ENCODE measurements around the gene SIN3B. TPM values are rescaled to one million over a fixed set of nuclear protein-coding genes. Genes with fewer than 3 reads are reported as not detected.

The SIN3B gene
- polyA plus RNA-seq, 1 donor from 2014 or later, result 31.2 TPM

GRCh38 chr19:16830679-16831078, 1.5 kb downstream of the SIN3B start:
- no peak for TF ChIP-seq EZH2 (IDR thresholded peaks at IDR 0.05; ENCODE audit: borderline replicate concordance, insufficient read depth, low read length, poor library complexity, severe bottlenecking)
- no peak for TF ChIP-seq RAD21 (conservative IDR thresholded peaks at IDR 0.05)
- no peak for TF ChIP-seq SMC3 (conservative IDR thresholded peaks at IDR 0.05; ENCODE audit: poor library complexity)
- TF ChIP-seq TAF1 (IDR thresholded peaks at IDR 0.05; ENCODE audit: low read depth), result no peak
- TF ChIP-seq CTCF (IDR thresholded peaks at IDR 0.05; ENCODE audit: poor library complexity, severe bottlenecking), result no peak
- TF ChIP-seq EP300 (conservative IDR thresholded peaks at IDR 0.05; ENCODE audit: poor library complexity, severe bottlenecking), result no peak
- TF ChIP-seq POLR2AphosphoS5 (IDR thresholded peaks at IDR 0.05), result no peak
- H4K20me1 ChIP-seq (ENCODE audit: insufficient read depth), result no peaks in the 10 kb centered on the region
- no peak overlapping the region for H2AFZ ChIP-seq (ENCODE audit: low read depth, low read length)
- peaks cover 20% of the 10 kb centered on the region for H3K79me2 ChIP-seq (replicated peaks; ENCODE audit: insufficient read depth, low read length)
- H3K36me3 ChIP-seq (ENCODE audit: insufficient read depth, low read length), result no peaks in the 10 kb centered on the region
- peak overlapping the region; percentile 91 for H3K4me2 ChIP-seq (ENCODE audit: low read length)
- H3K9me2 ChIP-seq (ENCODE audit: insufficient read depth, low read length), result no peaks in the 10 kb centered on the region
- no peak overlapping the region for H3K27ac ChIP-seq (ENCODE audit: low read length)
- no peak overlapping the region for H3K9ac ChIP-seq (ENCODE audit: low read length)
- no peaks in the 10 kb centered on the region for H3K9me3 ChIP-seq (ENCODE audit: low read length)
- H3F3A ChIP-seq (ENCODE audit: insufficient read depth, low read length, poor library complexity, severe bottlenecking), result no peaks in the 10 kb centered on the region
- H3K4me3 ChIP-seq (ENCODE audit: low read length), result peak overlapping the region; percentile 97
- no peaks in the 10 kb centered on the region for H3K27me3 ChIP-seq (ENCODE audit: insufficient read depth, low read depth, low read length)

DNA sequence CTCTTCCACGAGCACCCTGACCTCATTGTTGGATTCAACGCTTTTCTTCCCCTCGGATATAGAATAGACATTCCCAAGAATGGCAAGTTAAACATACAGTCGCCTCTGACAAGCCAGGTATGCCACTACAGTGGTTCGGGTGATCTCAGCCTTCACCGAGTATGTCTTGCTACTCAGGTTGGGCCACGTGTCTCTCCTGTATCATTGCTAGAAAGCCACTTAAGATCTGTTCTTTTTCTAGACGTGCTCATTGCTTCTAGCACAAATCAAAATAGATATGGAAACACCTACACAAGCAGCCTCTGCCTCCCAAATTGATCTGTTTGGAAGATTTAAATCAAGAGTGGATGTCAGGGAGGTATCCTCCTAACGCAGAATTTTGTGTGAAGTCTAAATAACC, 2.3 kb downstream of the SIN3B start:
- H3K79me2 ChIP-seq (replicated peaks; ENCODE audit: insufficient read depth, low read length), result peaks cover 20% of the 10 kb centered on the region
- H3F3A ChIP-seq (ENCODE audit: insufficient read depth, low read length, poor library complexity, severe bottlenecking), result no peaks in the 10 kb centered on the region
- no peaks in the 10 kb centered on the region for H3K9me2 ChIP-seq (ENCODE audit: insufficient read depth, low read length)
- no peaks in the 10 kb centered on the region for H3K27me3 ChIP-seq (ENCODE audit: insufficient read depth, low read depth, low read length)
- no peaks in the 10 kb centered on the region for H4K20me1 ChIP-seq (ENCODE audit: insufficient read depth)
- no peak overlapping the region for H3K27ac ChIP-seq (ENCODE audit: low read length)
- H3K9me3 ChIP-seq (ENCODE audit: low read length), result no peaks in the 10 kb centered on the region
- TF ChIP-seq RAD21 (conservative IDR thresholded peaks at IDR 0.05) (no peak), POLR2AphosphoS5 (IDR thresholded peaks at IDR 0.05) (no peak), TAF1 (IDR thresholded peaks at IDR 0.05; ENCODE audit: low read depth) (no peak)
- no peak overlapping the region for H2AFZ ChIP-seq (ENCODE audit: low read depth, low read length)
- no peak overlapping the region for H3K4me3 ChIP-seq (ENCODE audit: low read length)
- H3K4me2 ChIP-seq (ENCODE audit: low read length), result no peak overlapping the region
- no peaks in the 10 kb centered on the region for H3K36me3 ChIP-seq (ENCODE audit: insufficient read depth, low read length)
- no peak overlapping the region for H3K9ac ChIP-seq (ENCODE audit: low read length)

DNA sequence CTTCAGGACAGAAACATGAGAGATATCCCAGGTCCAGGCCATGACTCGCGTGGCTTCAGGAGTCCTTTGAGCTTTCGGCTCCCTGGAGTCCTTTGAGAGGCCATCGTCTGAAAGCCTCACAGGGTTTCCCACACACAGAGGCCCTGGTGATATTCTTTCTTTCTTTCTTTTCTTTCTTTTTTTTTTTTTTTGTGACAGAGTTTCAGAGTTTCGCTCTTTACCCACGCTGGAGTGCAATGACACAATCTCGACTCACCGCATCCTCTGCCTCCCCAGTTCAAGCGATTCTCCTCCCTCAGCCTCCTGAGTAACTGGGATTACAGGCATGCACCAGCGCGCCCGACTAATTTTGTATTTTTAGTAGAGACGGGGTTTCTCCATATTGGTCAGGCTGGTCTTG, 5.5 kb downstream of the SIN3B start:
- Histone ChIP-seq H3K9ac (ENCODE audit: low read length) (no peak overlapping the region), H3K27ac (ENCODE audit: low read length) (no peak overlapping the region), H2AFZ (ENCODE audit: low read depth, low read length) (no peak overlapping the region), H4K20me1 (ENCODE audit: insufficient read depth) (no peaks in the 10 kb centered on the region), H3F3A (ENCODE audit: insufficient read depth, low read length, poor library complexity, severe bottlenecking) (no peaks in the 10 kb centered on the region), H3K36me3 (ENCODE audit: insufficient read depth, low read length) (no peaks in the 10 kb centered on the region), H3K9me2 (ENCODE audit: insufficient read depth, low read length) (no peaks in the 10 kb centered on the region), H3K4me3 (ENCODE audit: low read length) (no peak overlapping the region), H3K9me3 (ENCODE audit: low read length) (no peaks in the 10 kb centered on the region), H3K27me3 (ENCODE audit: insufficient read depth, low read depth, low read length) (no peaks in the 10 kb centered on the region), H3K4me2 (ENCODE audit: low read length) (no peak overlapping the region), H3K79me2 (replicated peaks; ENCODE audit: insufficient read depth, low read length) (peaks cover 11% of the 10 kb centered on the region)
- TF ChIP-seq CTCF (IDR thresholded peaks at IDR 0.05; ENCODE audit: poor library complexity, severe bottlenecking) (no peak), TAF1 (IDR thresholded peaks at IDR 0.05; ENCODE audit: low read depth) (no peak), POLR2AphosphoS5 (IDR thresholded peaks at IDR 0.05) (no peak), RAD21 (conservative IDR thresholded peaks at IDR 0.05) (no peak), SMC3 (conservative IDR thresholded peaks at IDR 0.05; ENCODE audit: poor library complexity) (no peak), EZH2 (IDR thresholded peaks at IDR 0.05; ENCODE audit: borderline replicate concordance, insufficient read depth, low read length, poor library complexity, severe bottlenecking) (no peak), EP300 (conservative IDR thresholded peaks at IDR 0.05; ENCODE audit: poor library complexity, severe bottlenecking) (no peak), MXI1 (conservative IDR thresholded peaks at IDR 0.05; ENCODE audit: poor library complexity, severe bottlenecking) (no peak)
- TF ChIP-seq, protein P1, sequence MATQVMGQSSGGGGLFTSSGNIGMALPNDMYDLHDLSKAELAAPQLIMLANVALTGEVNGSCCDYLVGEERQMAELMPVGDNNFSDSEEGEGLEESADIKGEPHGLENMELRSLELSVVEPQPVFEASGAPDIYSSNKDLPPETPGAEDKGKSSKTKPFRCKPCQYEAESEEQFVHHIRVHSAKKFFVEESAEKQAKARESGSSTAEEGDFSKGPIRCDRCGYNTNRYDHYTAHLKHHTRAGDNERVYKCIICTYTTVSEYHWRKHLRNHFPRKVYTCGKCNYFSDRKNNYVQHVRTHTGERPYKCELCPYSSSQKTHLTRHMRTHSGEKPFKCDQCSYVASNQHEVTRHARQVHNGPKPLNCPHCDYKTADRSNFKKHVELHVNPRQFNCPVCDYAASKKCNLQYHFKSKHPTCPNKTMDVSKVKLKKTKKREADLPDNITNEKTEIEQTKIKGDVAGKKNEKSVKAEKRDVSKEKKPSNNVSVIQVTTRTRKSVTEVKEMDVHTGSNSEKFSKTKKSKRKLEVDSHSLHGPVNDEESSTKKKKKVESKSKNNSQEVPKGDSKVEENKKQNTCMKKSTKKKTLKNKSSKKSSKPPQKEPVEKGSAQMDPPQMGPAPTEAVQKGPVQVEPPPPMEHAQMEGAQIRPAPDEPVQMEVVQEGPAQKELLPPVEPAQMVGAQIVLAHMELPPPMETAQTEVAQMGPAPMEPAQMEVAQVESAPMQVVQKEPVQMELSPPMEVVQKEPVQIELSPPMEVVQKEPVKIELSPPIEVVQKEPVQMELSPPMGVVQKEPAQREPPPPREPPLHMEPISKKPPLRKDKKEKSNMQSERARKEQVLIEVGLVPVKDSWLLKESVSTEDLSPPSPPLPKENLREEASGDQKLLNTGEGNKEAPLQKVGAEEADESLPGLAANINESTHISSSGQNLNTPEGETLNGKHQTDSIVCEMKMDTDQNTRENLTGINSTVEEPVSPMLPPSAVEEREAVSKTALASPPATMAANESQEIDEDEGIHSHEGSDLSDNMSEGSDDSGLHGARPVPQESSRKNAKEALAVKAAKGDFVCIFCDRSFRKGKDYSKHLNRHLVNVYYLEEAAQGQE (IDR thresholded peaks at IDR 0.05; ENCODE audit: borderline replicate concordance), result no peak
